Lower leg skin (tissue), 4 donors: Measurements from ENCODE around the gene FSCB. TPM values are rescaled to one million over a fixed set of nuclear protein-coding genes. Genes with fewer than 3 reads are reported as not detected.

Experiments
- DNase-seq, 2 donors: peaks; one replicate each; pipeline ENCODE4 v3.0.0-alpha.2; 2019; ENCODE audit warnings: low spot score in 2 of 2
- H3K4me3 ChIP-seq: fragments of 200-600 bp; sonication (generic); 2 replicates; pipeline ENCODE4 v1.5.1; 2017; ENCODE audit warnings: mild to moderate bottlenecking, low read depth; ENCODE audit not compliant: poor library complexity, severe bottlenecking
- CTCF ChIP-seq, 3 donors: fragments of 450-650 bp; IDR thresholded peaks; one replicate each; pipeline ENCODE4 v1.5.1; 2016; ENCODE audit warnings: antibody characterized with exemption in 3 of 3, mild to moderate bottlenecking in 3 of 3, moderate library complexity in 2 of 3
- POLR2A ChIP-seq, 2 donors: fragments of 450-650 bp; IDR thresholded peaks; one replicate each; pipeline ENCODE4 v1.6.1; 2016 to 2017; ENCODE audit warnings: antibody characterized with exemption in 2 of 2, mild to moderate bottlenecking in 1 of 2, moderate library complexity in 1 of 2
- WGBS, 2 donors: methylation state at CpG; one replicate each; pipeline ENCODE4 v1.1.5; 2018; 5-methylcytosine and 5-hydroxymethylcytosine counted together
- intact Hi-C: fragments of 100-400 bp; cut with DNase I; formaldehyde crosslinking; loops from one replicate; pipeline ENCODE4 v1.15.0; 2023; ENCODE audit warnings: low total_unique reads
- total RNA-seq, 4 donors: library from RNA; depleted of rRNA; stranded (reverse); fragments of >200 nt; gene quantifications; one replicate each; pipeline ENCODE4 v1.1.0, GENCODE V29; 2016

Gene FSCB
- total RNA-seq, 4 donors from 2014 or later = not detected

- H3K4me3 ChIP-seq = no peak overlapping the region
- TF ChIP-seq POLR2A (IDR thresholded peaks at IDR 0.05) = no peak
- no peak for TF ChIP-seq CTCF (IDR thresholded peaks at IDR 0.05)
- no peak for DNase-seq
- intact Hi-C loops = no loop called here
Measured at GRCh38 chr14:44468771-44469170, 38.3 kb downstream of the FSCB start.

DNA sequence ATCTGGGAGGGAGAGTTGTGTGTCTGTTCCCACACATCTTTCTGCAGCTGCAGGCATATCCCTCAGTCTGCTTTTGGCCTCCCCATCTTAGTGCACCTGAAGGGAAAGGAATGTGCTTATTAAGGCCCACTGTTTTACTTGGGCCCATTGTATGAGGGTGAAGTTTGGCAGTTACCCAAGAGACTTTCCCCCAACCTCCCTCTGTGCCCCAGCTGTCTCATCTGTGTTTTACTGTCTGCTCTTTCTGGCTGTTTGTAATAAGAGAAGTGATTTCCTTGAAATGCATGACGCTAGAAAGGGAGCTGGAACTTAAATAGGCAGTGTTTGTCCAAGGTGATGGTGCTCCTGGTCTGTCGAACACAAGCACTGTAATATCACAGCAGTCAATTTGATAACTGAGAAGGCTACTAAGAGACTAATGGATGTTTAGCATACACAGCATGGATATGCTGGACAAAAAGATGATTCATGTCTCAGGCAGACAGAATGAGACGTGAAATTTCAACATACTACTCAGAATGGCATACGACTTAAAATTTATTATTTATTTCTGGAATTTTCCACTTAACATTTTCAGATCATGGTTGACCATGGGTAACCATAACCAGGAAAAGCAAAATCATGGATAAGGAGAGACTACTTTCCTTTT is 43.6 kb downstream of the FSCB start:
- H3K4me3 ChIP-seq = no peak overlapping the region
- WGBS, 2 donors = 46 to 52% methylated on average over 4 of the region's 4 CpGs
- TF ChIP-seq CTCF (IDR thresholded peaks at IDR 0.05) (no peak), POLR2A (IDR thresholded peaks at IDR 0.05) (no peak)
- DNase-seq = no peak
- intact Hi-C loops = no loop called here

- no peak for DNase-seq
- H3K4me3 ChIP-seq = no peak overlapping the region
- WGBS, 2 donors = 46 to 63% methylated on average over 1 of the region's 1 CpG
- intact Hi-C loops = no loop called here
- TF ChIP-seq POLR2A (IDR thresholded peaks at IDR 0.05) = no peak
- no peak for TF ChIP-seq CTCF (IDR thresholded peaks at IDR 0.05)
Measured at GRCh38 chr14:44462381-44462780, 44.7 kb downstream of the FSCB start.

GRCh38 chr14:44461811-44462210 is 45.3 kb downstream of the FSCB start:
- intact Hi-C loops = no loop called here
- 47 to 62% methylated on average over 2 of the region's 2 CpGs for WGBS, 2 donors
- DNase-seq = no peak
- no peak overlapping the region for H3K4me3 ChIP-seq
- TF ChIP-seq CTCF (IDR thresholded peaks at IDR 0.05) = no peak
- no peak for TF ChIP-seq POLR2A (IDR thresholded peaks at IDR 0.05)
